MV-4-11 (cell line): ENCODE measurements around the gene CD209.
A peak's percentile ranks its signal among the peaks of the same experiment; 100 is the strongest.
"Not testable (repeated sequence)": the region's sequence is repeated elsewhere in the genome, so short reads cannot be mapped to it uniquely, and the experiment has no call there.

ENCODE experiments used
- DNase-seq: peaks from one replicate; lab custom pipeline; 2025; lab: John Stamatoyannopoulos, UW

CD209 gene, protein sequence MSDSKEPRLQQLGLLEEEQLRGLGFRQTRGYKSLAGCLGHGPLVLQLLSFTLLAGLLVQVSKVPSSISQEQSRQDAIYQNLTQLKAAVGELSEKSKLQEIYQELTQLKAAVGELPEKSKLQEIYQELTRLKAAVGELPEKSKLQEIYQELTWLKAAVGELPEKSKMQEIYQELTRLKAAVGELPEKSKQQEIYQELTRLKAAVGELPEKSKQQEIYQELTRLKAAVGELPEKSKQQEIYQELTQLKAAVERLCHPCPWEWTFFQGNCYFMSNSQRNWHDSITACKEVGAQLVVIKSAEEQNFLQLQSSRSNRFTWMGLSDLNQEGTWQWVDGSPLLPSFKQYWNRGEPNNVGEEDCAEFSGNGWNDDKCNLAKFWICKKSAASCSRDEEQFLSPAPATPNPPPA

DNA sequence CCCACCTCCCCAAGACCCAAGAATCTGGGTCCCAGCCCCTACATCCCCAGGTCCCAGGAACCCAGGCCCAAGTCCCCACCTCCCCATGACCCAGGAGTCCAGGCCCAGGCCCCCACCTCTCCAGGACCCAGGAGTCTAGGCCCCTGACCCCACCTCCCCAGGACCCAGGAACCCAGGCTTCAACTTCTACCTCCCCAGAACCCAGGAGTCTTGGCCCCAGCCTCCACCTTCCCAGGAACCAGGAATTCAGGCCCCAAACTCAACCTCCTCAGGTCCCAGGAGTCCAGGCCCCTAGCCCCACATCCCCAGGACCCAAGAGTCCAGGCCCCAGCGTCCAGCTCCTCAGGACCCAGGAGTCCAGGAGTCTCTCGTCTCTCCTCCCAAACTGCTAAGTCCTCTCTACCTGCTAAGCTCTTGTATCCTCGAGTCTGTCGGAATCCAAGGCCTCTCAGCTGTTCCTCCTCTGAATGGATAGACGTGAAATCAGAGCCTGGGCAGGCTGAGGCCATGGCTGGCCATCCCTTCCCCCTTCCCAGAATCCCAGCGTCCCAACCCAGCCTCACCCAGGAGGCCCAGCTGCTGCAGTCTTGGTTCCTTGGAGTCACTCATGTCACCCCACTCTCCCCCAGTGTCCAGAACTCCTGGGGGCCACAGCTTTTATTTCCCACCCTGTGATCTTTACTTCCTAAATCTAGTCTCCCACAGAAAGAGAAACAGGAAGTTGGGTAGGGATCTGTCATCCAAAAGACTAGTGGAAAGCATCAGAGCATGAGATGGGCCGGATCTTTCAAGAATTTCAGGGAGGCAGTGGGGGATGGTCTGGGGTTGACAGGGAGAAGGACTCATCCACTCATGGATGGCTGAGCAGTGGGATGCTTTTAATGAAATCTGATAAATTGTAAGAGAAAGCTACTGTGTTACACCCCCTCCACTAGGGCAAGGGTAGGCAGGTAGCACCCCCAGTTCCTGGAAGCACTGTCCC lies at the start of gene CD209:
Gene CD209 (minus strand): TSS at position 632 of the 982 bp plus-strand sequence. CDS start 23 bp downstream, at position 609.
- DNase-seq, result peak; percentile 81

DNA sequence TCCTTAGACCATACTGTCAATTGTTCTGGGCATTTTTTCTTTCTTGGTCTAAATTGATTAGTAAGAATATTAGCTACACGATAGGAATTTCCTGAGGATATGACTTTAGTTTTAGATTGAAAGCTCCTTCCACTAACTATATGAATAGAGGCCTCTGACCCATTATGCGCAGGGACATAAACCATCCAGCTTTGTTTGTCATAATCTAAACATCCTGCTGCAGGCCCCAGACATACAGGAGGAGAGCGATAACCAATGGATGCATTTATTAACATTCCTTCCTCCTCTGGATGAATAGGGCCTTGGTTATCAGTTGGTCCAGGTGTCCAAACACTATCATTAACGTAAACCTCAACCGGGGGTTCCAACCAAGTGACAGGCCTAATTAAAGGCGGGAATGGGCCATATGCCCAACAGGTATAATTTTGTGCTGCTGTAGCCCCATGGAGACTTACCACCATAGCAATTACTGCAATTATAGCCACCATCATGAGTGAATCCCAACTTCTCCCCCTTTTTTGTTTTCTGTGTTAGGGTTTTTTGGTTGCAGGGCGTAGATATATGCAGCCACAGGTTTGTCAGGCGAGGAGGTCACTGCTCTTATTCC lies 48.3 kb upstream of the CD209 start:
- DNase-seq, result no peak

DNA sequence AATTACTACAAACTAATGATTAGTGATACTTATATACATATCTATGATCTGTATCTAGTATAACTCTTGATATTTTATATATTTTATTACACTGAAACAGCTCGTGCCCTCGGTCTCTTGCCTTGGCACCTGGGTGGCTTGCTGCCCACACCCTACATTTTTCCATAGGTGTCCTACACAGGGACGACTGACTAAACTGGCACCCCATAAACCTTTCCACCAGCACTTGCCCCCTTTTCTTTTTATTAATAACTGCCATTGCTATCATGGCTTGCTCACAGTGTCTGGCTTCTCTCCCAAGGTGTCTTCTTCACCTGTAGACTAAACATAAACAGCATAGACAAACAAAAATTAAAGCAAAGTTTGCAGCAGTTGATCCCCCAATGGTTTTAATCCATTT lies 46.2 kb upstream of the CD209 start:
- DNase-seq, result no peak

DNA sequence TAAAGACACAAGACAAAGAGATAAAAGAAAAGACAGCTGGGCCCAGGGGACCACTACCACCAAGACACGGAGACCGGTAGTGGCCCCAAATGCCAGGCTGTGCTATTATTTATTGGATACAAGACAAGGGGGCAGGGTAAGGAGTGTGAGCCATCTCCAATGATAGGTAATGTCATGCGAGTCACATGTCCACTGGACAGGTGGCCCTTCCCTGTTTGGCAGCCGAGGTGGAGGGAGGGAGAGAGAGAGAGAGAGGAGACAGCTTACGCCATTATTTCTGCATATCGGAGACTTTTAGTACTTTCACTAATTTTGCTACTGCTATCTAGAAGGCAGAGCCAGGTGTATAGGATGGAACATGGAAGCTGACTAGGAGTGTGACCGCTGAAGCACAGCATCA lies 45.4 kb upstream of the CD209 start:
- DNase-seq, result not testable (repeated sequence)

DNA sequence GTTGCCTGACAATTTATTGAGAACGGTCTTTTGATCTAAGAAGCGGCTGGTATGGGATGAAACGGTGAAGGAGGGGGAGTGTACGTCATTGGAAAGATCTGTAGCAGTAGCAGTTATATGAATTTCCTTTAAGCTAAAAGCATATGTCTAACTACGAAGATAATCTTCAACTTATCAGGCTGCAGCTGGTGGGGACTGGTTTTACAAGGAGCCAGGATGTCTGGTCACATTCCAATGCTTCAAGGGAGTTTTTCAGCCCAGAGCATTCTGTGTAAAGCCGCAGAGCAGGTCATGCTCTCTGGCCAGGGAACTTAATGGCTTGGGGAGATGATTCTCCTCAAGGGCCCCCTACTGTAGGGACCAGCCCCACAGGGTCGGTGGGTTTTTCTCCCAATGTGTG lies 44.9 kb upstream of the CD209 start:
- no peak for DNase-seq

DNA sequence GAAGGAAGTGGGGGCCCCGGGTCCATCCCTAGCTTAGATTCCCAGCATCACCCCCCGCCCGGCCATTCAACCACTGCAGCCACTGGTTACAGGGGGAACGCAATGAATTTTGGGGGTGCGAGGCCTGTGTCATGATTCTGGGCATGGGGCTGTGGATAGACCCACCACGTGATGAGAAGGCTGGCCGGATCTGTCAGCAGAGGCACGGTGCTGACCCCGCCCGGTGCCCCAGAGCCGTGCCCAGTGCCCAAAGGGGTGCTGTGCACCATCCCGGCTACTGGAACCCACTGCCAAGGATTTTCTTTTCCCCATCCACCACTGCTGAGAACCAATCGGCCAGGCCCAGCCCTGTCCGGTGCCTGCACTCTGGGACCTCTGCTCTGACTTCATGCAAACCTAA lies 43.1 kb upstream of the CD209 start:
- DNase-seq, result no peak

DNA sequence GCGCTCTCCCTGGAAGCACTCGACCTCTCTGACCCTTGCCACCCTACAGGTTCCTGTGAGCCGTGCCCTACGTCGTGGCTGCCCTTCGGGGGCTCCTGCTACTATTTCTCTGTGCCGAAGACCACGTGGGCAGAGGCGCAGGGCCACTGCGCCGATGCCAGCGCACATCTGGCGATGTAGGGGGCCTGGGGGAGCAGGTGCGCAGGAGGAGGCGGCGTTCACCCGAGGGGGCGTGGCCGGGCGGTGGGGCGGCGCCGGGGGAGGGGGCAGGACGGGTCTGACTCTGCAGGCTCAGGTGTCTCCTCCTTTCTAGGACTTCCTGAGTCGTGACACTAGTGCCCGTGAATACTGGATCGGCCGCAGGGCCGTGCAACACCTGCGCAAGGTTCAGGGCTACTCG lies 42.1 kb upstream of the CD209 start:
- no peak for DNase-seq

DNA sequence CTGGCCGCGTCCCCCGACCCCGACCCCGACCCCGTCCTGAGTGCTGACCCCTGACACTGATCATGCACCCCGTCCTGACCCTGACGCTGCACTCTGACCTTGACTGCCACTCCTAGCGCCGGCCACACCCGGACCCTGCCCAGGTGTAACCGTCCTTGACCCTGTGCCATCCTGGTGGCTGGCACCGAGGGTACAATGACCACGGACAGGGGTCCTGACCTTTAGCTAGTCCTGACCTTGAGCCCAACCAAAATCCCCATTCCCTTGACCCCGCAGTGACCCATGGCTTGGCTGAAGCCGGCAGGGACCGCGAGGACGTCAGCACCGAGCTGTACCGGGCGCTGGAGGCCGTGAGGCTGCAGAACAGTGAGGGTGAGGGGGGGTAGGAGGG lies 41.6 kb upstream of the CD209 start:
- no peak for DNase-seq

DNA sequence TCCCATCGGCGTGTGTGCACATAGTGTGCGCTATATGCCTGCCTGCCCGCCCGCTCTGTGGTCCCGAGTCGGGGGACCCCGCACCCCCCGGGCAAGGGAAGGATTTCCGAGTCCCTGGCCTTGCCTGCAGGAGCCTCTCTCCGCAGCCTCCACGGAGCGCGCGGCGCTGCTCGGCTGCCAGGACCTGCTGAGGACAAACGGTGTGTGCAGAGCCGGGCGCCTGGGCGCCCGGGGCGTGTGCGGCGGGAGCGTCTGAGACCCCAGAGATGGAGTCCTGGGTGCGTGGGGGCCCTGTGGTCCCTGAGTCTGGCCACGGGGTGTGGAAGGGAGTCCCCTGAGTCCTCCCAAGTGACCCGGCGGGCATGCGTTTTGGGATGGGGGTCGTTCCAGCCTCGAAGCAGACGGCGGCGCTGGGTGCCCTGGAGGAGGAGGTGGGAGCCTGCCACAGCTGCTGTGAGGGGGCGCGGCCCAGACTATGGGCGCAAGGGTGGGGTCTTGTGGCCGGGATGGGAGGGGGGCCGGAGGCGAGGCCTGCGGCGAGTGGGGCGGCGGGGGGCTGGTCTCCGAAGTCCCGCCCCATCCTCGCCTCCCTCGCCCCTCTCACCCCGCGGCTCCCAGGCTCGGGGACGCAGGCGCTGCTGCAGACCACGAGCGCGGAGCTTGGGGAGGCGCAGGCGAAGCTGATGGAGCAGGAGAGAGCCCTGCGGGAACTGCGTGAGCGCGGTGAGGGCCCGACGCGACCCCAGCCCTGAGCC lies 41.0 kb upstream of the CD209 start:
- DNase-seq, result no peak

DNA sequence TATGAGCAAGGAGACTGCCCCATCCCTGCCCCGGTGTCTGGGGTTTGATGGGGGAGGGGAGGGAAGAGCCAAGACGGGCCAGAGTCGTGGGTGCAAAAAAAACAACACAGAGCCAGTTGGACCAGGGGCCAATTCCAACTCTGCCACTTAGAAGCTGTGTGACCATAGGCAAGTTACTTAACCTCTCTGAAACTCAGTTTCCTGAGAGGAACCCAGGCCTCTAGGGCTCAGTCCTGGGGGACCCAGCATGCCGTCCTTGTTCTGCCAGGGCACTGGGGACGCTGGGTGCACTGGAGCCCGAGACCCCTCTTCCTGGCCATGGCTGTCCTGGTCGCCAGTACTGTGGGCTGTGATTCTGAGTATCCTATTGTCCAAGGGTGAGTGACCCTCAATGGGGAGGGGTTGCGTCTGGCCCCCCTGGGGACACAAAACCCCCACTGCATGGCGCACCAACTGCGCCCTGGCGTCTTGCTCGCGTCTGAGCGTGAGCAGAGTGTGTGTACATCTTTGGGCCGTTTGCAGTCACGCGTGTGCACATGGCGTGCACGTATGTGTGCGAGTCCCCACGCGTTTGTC lies 40.4 kb upstream of the CD209 start:
- DNase-seq, result no peak

DNA sequence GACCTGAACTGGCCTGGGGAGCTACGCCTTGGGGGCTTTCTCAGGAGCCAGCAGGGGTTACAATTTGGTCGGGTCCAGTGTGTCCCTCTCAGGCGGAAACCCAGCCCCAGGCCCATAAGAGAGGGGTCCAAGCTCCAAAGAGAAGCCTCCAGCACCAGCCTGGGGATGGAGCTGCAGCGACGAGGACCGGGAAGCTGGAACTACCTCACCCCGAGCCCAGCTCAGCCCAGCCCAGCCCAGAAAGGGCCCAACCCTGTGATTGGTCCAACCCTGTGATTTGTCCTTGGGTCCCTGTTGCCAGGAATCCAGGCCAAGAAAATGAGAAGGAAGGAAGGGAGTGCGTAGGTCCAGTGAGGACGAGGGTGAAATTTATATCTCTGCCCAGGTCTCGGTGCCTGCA lies 39.8 kb upstream of the CD209 start:
- DNase-seq, result no peak

DNA sequence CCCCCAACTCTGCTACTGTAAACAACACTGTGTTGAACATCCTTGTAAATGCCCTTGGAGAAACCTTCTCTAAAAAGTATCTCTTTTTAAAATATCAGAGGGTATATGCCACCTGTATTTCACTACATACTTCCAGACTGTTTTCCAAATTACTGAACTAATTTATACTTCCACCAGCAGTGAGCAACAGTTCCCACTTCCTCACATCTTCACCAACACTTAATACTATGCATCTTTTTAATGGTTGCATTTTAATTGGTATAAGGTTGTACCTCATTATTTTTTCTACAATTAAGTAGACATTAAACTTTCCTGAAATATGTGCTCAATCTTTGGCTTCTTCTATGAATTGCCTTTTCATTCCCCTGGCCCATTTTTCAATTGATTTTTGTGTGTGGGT lies 37.5 kb upstream of the CD209 start:
- DNase-seq, result no peak

DNA sequence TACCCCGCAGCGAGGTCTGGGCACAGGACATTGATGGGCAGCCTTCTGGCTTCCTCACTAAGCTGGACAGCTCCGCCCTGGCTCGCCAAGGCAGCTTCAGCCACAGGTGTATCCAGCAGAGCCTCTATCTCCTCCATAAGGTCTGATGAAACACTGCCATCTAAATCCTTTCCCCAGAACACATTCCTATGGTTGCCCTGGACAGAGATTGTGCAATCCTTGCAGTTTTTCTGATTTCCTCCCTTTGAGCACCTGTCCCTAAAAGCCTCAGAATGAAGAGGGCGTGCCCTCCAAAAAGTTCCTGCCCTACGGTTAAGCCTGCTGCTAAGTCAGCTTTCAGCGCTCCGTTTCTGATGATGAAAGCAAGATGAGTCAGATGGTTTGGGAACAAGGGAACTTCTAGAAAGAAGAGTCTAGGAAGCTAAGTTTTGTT lies 36.7 kb upstream of the CD209 start:
- DNase-seq, result peak; percentile 98

DNA sequence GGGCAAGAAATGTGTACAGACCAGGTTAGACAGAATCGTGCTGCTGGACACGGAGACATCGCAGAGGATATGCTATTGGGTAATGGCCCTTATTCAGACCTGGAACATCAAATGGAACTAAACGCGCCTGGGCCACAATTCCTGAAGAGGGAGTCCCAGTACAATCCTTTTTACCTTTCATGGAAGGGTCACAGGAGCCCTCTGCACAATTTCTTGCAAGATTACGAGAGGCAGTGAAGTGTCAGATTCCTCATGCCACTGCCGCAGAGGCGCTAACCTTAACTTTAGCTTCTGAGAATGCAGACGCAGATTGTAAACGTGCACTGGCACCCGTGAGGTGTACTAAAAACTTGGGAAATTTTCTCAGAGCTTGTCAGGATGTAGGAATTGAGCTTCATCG lies 33.8 kb upstream of the CD209 start:
- no peak for DNase-seq

DNA sequence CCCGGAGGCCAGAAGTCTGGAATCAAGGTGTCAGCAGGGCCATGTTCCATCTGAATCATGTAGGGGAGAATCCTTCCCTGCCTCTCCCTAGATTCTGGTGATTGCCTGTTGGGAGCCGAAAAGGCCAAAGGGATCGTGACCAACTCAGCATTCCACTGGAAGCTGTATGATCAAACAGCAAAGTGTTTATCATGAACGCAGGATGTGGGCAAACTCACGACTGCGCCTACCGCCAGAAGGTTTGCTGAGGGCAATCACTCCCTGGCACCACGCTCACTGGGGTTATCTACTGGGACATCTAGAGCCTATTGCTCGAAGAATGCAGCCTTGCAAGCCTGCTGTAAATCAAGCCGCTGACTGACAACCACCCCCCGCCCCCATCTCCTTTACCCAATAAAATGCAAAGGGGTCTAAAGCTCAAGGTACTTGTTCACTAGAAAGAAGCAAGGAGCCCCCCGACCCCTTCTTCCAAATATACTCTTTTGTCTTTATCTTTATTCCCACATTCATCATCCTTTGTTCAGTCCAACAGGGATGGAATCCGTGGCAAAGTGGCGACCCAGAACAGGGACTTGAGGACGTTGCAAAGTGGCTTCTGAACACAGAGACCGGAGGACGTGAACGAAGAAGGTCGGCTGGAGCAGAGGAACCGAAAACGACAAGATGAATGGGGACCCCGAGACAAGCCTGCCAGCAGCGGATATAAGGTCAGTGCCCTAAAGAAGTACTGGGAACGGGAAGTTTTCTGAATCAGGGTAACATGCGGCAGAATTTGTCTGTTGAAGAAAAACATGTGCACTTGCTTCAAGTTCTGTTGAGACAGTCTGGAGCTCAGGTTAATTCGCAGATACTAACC lies 32.5 kb upstream of the CD209 start:
- DNase-seq, result peak; percentile 49

DNA sequence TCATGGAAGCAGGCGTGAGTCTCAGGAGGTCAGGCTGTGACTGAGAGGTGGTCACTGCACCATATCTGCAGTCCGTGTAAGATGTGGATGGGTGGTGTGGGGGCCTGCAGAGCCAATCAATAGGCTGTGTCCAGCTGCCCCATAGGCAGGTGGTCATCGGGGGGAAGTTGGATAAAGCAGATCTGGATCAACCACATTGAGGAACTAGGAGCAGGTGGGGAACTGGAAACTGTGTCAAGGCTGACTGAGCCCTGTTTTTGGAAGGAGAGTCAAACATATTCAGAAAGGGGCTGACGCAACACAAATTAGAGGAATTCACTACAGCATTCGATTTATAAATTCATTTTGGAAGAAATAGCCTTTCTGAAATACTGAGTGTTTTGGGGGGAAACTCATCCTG lies 30.7 kb upstream of the CD209 start:
- peak; percentile 94 for DNase-seq

DNA sequence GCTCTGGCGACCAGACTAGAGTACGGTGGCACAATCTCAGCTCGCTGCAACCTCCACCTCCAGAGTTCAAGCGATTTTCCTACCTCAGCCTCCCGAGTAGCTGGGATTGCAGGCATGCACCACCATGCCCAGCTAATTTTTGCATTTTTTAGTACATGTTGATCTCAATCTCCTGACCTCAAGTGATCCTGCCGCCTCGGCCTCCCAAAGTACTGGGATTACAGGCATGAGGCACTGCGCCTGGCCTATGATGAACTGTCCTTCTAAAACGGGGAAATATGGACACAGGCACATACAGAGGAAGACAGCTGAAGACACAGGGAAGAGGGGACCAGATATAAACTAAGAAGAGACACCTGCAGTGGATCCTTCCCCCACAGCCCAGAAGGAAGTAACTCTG lies 28.4 kb upstream of the CD209 start:
- DNase-seq, result no peak

DNA sequence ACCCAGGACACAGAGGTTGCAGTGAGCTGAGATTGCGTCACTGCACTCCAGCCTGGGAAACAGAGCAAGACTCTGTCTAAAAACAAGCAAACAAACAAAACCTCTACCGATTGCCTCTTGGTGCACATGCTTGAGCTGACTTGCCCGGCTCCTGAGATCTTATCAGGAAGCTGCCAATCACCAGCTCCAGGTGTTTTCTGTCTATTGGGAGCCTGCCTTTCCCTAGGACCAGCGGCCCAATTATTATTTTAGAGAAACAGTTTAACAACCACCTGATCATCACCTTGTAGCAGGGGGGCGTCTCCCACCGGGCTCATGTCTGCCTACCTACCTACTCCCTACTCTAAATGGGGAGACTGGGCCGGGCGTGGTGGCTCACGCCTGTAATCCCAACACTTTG lies 26.5 kb upstream of the CD209 start:
- DNase-seq, result no peak

DNA sequence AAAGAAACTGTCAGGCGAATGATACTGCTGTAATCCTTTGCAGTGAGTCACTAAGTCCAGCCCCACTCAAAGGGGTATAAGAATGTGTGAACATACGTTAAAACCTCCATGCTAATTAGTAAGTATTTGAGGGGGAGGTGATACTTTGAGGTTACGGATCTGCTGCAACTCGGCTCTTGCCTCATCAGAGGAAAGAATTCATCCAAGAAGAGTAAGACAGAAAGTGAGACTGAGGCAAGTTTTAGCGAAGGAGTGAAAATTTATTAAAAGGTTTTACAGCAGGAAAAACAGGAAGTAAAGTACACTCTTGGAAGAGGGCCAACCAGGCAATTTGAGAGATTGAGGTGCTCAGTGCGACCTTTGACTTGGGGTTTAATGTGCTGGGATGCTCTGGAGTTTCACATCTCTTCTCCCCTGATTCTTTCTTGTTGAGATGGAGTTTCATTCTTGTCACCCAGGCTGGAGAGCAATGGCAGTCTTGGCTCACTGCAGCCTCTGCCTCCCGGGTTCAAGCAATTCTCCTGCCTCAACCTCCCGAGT lies 25.5 kb upstream of the CD209 start:
- DNase-seq, result peak; percentile 100

DNA sequence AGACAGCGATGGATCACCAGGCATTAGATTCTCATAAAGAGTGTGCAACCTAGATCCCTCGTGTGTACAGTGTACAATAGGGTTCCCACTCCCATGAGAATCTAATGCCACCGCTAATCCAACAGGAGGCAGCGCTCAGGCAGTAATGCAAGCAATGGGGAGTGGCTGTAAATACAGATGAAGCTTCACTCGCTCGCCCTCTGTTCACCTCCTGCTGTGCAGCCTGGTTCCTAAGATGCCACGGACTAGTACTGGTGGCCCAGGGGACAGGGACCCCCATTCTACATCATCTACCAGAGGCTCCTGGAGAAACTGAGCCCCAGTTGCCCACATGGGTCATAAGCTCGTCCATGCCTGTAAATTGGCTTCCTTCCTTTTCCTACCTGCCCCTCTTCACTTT lies 23.7 kb upstream of the CD209 start:
- no peak for DNase-seq
